PC-3 (cell line): ENCODE measurements around the gene THEM4.

Experiments
- CTCF ChIP-seq: fragments of 300-600 bp; sonication (generic); conservative IDR thresholded peaks from 2 replicates; pipeline ENCODE4 v1.5.1; 2017; ENCODE audit warnings: antibody characterized with exemption, low read depth, mild to moderate bottlenecking, low read length
- EZH2 ChIP-seq: fragments of 300-600 bp; sonication (generic); IDR thresholded peaks from one replicate; pipeline ENCODE4 v1.6.1; 2017; ENCODE audit warnings: antibody characterized with exemption, mild to moderate bottlenecking, low read length; ENCODE audit not compliant: unreplicated experiment
- EZH2phosphoT487 ChIP-seq: fragments of 300-600 bp; sonication (generic); IDR thresholded peaks from 2 replicates; pipeline ENCODE4 v1.6.1; 2018; ENCODE audit warnings: mild to moderate bottlenecking, antibody characterized with exemption, low read length, borderline replicate concordance

- TF ChIP-seq CTCF (no peak), EZH2 (no peak), EZH2phosphoT487 (no peak)
Measured at GRCh38 chr1:151827853-151828252, 81.5 kb downstream of the THEM4 start.
